Left cardiac atrium (tissue), 4 donors: ENCODE measurements around the gene EML4. TPM values are rescaled to one million over a fixed set of nuclear protein-coding genes. Genes with fewer than 3 reads are reported as not detected.
"Not testable (repeated sequence)": the region's sequence is repeated elsewhere in the genome, so short reads cannot be mapped to it uniquely, and the experiment has no call there.

ENCODE experiments used
- ATAC-seq, 2 donors: fragments of 200-7000 bp; cut with Tn5 transposase; one replicate each; pipeline ENCODE4 v1.9.1; 2020; ENCODE audit warnings: mild to moderate bottlenecking in 2 of 2, moderate library complexity in 2 of 2
- DNase-seq: peaks from one replicate; pipeline ENCODE4 v3.0.0-alpha.2; 2020
- intact Hi-C, 2 donors: fragments of 100-400 bp; cut with DNase I; formaldehyde crosslinking; loops; one replicate each; pipeline versions ENCODE4 v1.14.1 to v1.15.1; 2022 to 2023
- total RNA-seq, 2 donors: library from RNA; stranded (reverse); fragmentation: NEBNext Ultra II Directional; extraction: Animal tissue kit (Norgen Biotek cat#: 25700); gene quantifications; one replicate each; pipeline ENCODE4 v1.2.1, GENCODE V29; 2021
- donor health status: DM: no; HTN: yes; CAD: no.
- donor health status: DM: no; HTN: yes; CAD: no; lungs with severe emphysema.
- donor health status: DM: yes; HTN: yes; CAD: no.
- donor health status: Dilated cardiomyopathy.

EML4 gene
- total RNA-seq, 2 donors from 2014 or later = 8.5 to 12.4 TPM

GRCh38 chr2:42168459-42169099, 574 bp upstream of the EML4 start:
- peak in 1 of 2 donors; percentile 1 for ATAC-seq
- intact Hi-C loops = no loop called here
- DNase-seq = peak; percentile 20

- DNase-seq (no peak), ATAC-seq (peak in 1 of 2 donors; percentile 2)
- intact Hi-C loops = no loop called here
These were observed 845 bp downstream of the EML4 start for GRCh38 chr2:42169874-42170521.

- intact Hi-C loops = no loop called here
- no peak for ATAC-seq
- DNase-seq = no peak
These were observed 1.7 kb downstream of the EML4 start for GRCh38 chr2:42170619-42171395.

- intact Hi-C loops = no loop called here
- DNase-seq = no peak
- no peak for ATAC-seq
These were observed 2.3 kb downstream of the EML4 start for GRCh38 chr2:42171396-42171980.

GRCh38 chr2:42172020-42172419, 2.9 kb downstream of the EML4 start:
- DNase-seq (no peak), ATAC-seq (no peak)
- intact Hi-C loops = no loop called here

GRCh38 chr2:42172566-42172965, 3.4 kb downstream of the EML4 start:
- intact Hi-C loops = no loop called here
- DNase-seq (no peak), ATAC-seq (no peak)

- intact Hi-C loops, ATAC-seq, DNase-seq: not testable (repeated sequence)
These were observed 4.3 kb downstream of the EML4 start for GRCh38 chr2:42173467-42173866.

- ATAC-seq (no peak), DNase-seq (no peak)
- intact Hi-C loops = no loop called here
These were observed 8.0 kb downstream of the EML4 start for GRCh38 chr2:42176992-42177738.

- no peak for DNase-seq
- intact Hi-C loops = no loop called here
- no peak for ATAC-seq
These were observed 9.2 kb downstream of the EML4 start for GRCh38 chr2:42178335-42178734.

GRCh38 chr2:42180300-42180699, 11.1 kb downstream of the EML4 start:
- no peak for ATAC-seq
- DNase-seq = no peak
- intact Hi-C loops = no loop called here

- DNase-seq (no peak), ATAC-seq (no peak)
- intact Hi-C loops = no loop called here
These were observed 13.6 kb downstream of the EML4 start for GRCh38 chr2:42182654-42183308.

- DNase-seq = no peak
- intact Hi-C loops = no loop called here
- no peak for ATAC-seq
These were observed 14.6 kb downstream of the EML4 start for GRCh38 chr2:42183775-42184174.

GRCh38 chr2:42184346-42184745, 15.2 kb downstream of the EML4 start:
- ATAC-seq = no peak
- DNase-seq = no peak
- intact Hi-C loops = no loop called here

- ATAC-seq (peak; percentile 23 to 27), DNase-seq (no peak)
- intact Hi-C loops = no loop called here
These were observed 16.2 kb downstream of the EML4 start for GRCh38 chr2:42185220-42185921.

GRCh38 chr2:42186366-42186765, 17.2 kb downstream of the EML4 start:
- ATAC-seq = no peak
- intact Hi-C loops = no loop called here

GRCh38 chr2:42186945-42187632, 17.9 kb downstream of the EML4 start:
- DNase-seq = no peak
- intact Hi-C loops = no loop called here
- ATAC-seq = no peak

More at GRCh38 chr2:42186366-42186765, 17.2 kb downstream of the EML4 start:
- no peak for DNase-seq

- no peak for ATAC-seq
- intact Hi-C loops = no loop called here
- no peak for DNase-seq
These were observed 18.7 kb downstream of the EML4 start for GRCh38 chr2:42187886-42188285.

- DNase-seq (no peak), ATAC-seq (no peak)
- intact Hi-C loops = no loop called here
These were observed 20.0 kb downstream of the EML4 start for GRCh38 chr2:42189235-42189566.
